HFFc6 (cell line): ENCODE measurements around the gene C9orf153. TPM values are rescaled to one million over a fixed set of nuclear protein-coding genes. Genes with fewer than 3 reads are reported as not detected.

Experiments used
- DNase-seq: peaks from one replicate; pipeline ENCODE4 v3.0.0-alpha.2; 2018
- H3K27ac Mint-ChIP-seq: 2 replicates; pipeline ENCODE4 v1.8.0; 2020; ENCODE audit warnings: mild to moderate bottlenecking, mixed read lengths
- H3K27me3 Mint-ChIP-seq: 2 replicates; pipeline ENCODE4 v1.8.0; 2021; ENCODE audit warnings: mild to moderate bottlenecking, moderate library complexity, mixed read lengths; ENCODE audit not compliant: insufficient read depth
- H3K36me3 Mint-ChIP-seq: 2 replicates; pipeline ENCODE4 v1.8.0; 2021; ENCODE audit warnings: low read depth, mixed read lengths
- H3K4me1 Mint-ChIP-seq: 2 replicates; pipeline ENCODE4 v1.8.0; 2020; ENCODE audit warnings: low read depth, mixed read lengths
- H3K4me3 Mint-ChIP-seq: 2 replicates; pipeline ENCODE4 v1.8.0; 2020; ENCODE audit warnings: mild to moderate bottlenecking, moderate library complexity, mixed read lengths
- H3K9me3 Mint-ChIP-seq: 2 replicates; pipeline ENCODE4 v1.8.0; 2020; ENCODE audit warnings: mild to moderate bottlenecking, mixed read lengths
- CTCF ChIP-seq: fragments of 200-600 bp; sonication (generic); IDR thresholded peaks from 2 replicates; pipeline ENCODE4 v1.5.0; 2021; ENCODE audit warnings: antibody characterized with exemption, mild to moderate bottlenecking
- total RNA-seq, 6 experiments: library from RNA; stranded (reverse); fragmentation: NEBNext Ultra II Directional; extraction: Animal tissue kit (Norgen Biotek cat#: 25700); gene quantifications; 2 replicates in 1 of 6; 3 replicates in 5 of 6; pipeline ENCODE4 v1.2.3, GENCODE V29; 2021

The C9orf153 gene
- total RNA-seq, 6 experiments from 2014 or later = not detected

- Mint-ChIP-seq H3K4me3 (no peak overlapping the region), H3K9me3 (no peaks in the 10 kb centered on the region), H3K27me3 (no peaks in the 10 kb centered on the region), H3K4me1 (peaks cover 17% of the 10 kb centered on the region; the same call in 1 of the 2 replicates), H3K36me3 (peaks cover 24% of the 10 kb centered on the region), H3K27ac (no peak overlapping the region)
- DNase-seq = no peak
- TF ChIP-seq CTCF = no peak
These were observed 12.8 kb upstream of the C9orf153 start for GRCh38 chr9:86272221-86272620.

DNA sequence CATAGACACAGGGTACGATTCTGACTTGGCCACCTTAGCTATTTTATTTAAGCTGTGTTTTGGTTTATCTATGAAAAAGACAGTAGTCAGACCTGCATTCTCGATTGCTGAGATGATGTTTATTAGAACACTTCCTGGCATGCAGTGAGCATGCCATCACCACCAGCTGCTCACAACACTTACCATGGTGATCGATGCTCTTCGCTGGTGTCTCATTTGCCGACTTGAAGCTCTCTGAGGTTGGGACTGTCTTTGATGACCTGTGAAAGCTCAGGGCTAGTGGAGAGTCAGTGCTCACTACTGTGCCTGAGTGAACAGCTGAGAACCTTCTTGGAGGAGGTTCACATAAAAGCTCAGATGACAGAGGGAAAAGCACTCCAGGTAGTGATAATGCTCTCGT lies 4.4 kb upstream of the C9orf153 start:
- no peak for DNase-seq

DNA sequence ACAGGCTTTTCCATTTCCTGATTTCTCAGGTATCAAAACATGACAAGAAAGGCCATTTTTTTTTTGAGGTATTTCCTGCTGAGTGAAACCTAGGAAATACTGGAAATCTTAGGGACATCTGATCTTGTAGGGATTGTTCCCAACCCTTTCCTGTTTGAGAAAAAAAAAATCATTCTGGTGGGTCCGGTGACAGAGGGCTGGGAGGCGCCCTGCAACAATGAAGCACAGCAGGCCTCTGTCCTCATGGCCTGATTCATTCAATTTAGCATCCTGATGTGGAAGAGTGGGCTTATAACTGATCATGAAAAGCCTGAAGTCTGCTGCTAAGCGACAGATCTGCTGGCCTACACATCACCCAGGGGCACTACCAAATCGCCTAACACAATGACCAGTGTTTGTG lies 3.0 kb upstream of the C9orf153 start:
- Mint-ChIP-seq H3K27ac (no peak overlapping the region), H3K27me3 (no peaks in the 10 kb centered on the region; the same call in 1 of the 2 replicates), H3K4me3 (no peak overlapping the region), H3K4me1 (peaks cover 6% of the 10 kb centered on the region; the same call in 1 of the 2 replicates), H3K9me3 (no peaks in the 10 kb centered on the region), H3K36me3 (peaks cover 15% of the 10 kb centered on the region)
- TF ChIP-seq CTCF = no peak
- DNase-seq = no peak

More for the DNA sequence above, 4.4 kb upstream of the C9orf153 start:
- Mint-ChIP-seq H3K27me3 (no peaks in the 10 kb centered on the region; the same call in 1 of the 2 replicates), H3K4me3 (no peak overlapping the region), H3K36me3 (peaks cover 16% of the 10 kb centered on the region), H3K27ac (no peak overlapping the region; the same call in 1 of the 2 replicates), H3K4me1 (peaks cover 6% of the 10 kb centered on the region; the same call in 1 of the 2 replicates), H3K9me3 (no peaks in the 10 kb centered on the region)
- no peak for TF ChIP-seq CTCF

DNA sequence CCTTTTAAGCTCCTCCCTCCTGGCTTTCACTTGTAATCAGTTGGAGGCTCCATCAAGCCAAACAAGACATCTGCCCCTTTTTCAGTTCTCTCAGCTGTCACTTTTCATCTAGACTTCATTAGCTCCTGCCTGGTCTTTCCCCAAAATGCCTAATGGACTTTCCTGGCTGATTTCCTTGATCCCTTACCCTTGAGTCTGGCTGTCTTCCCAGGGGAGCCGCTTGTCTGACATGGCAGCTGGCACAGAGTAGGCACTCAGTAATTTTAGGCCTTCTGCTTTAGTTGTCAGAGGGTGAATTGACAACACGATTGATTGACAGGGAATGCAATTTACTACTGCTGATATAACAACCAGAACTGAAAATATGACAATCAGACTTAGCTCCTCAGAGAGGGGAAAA lies 2.1 kb downstream of the C9orf153 start:
- no peak for DNase-seq
- no peak for TF ChIP-seq CTCF
- Mint-ChIP-seq H3K4me3 (no peak overlapping the region), H3K9me3 (no peaks in the 10 kb centered on the region), H3K36me3 (no peaks in the 10 kb centered on the region), H3K27me3 (no peaks in the 10 kb centered on the region; the same call in 1 of the 2 replicates), H3K4me1 (no peaks in the 10 kb centered on the region), H3K27ac (no peak overlapping the region)

DNA sequence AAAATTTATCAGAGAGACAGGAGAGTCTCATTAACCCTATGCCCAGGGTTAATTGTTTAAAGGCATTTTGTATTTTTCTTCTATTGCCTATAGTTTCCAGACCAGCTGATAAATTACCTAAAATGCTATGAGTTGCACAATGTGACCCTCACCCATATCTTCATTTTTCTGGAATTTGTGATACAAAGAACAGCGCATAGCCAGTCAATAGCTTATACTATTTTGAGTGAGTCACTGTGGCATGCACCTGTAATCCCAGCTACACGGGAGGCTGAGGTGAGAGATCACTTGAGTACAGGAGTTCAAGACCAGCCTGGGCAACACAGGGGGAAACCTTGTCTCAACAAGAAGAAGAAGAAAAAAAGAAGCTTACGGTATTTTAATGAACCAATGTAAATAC lies 2.8 kb downstream of the C9orf153 start:
- no peak overlapping the region for H3K4me3 Mint-ChIP-seq
- no peak for DNase-seq
- no peaks in the 10 kb centered on the region for H3K9me3 Mint-ChIP-seq
- no peaks in the 10 kb centered on the region; the same call in 1 of the 2 replicates for H3K27me3 Mint-ChIP-seq
- H3K36me3 Mint-ChIP-seq = no peaks in the 10 kb centered on the region
- H3K27ac Mint-ChIP-seq = no peak overlapping the region
- TF ChIP-seq CTCF = no peak
- H3K4me1 Mint-ChIP-seq = no peaks in the 10 kb centered on the region

DNA sequence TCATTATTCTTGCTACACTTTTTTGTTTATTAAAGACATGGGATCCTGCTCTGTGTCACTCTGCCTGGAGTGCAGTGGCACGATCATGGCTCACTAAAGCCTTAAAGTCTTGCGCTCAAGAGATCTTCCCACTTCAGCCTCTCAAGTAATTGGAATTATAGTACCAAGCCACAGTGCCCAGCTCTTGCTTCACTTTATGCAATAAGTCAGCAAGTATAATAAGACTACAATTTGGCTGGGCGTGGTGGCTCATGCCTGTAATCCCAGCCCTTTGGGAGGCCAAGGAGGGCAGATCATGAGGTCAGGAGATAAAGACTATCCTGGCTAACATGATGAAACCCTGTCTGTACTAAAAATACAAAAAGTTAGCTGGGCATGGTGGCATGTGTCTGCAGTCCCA lies 5.9 kb downstream of the C9orf153 start:
- Mint-ChIP-seq H3K36me3 (no peaks in the 10 kb centered on the region), H3K4me3 (no peak overlapping the region), H3K9me3 (no peaks in the 10 kb centered on the region), H3K4me1 (no peaks in the 10 kb centered on the region), H3K27ac (no peak overlapping the region), H3K27me3 (no peaks in the 10 kb centered on the region)
- no peak for DNase-seq
- no peak for TF ChIP-seq CTCF
